PFSK-1 (cell line): ENCODE data around the gene RAC2.

Experiments used
- FOXP2 ChIP-seq: optimal IDR thresholded peaks from 2 replicates; pipeline ENCODE3; 2011; ENCODE audit warnings: borderline replicate concordance, control low read depth, inconsistent platforms; ENCODE audit not compliant: insufficient read depth; ENCODE audit errors: extremely low read length, extremely low read depth
- SIN3A ChIP-seq: IDR thresholded peaks from 2 replicates; pipeline ENCODE4 v1.6.1; 2012; ENCODE audit warnings: mild to moderate bottlenecking, low read length, moderate library complexity, borderline replicate concordance; ENCODE audit not compliant: insufficient read depth

- TF ChIP-seq SIN3A (no peak), FOXP2 (no peak)
These were observed 29.4 kb downstream of the RAC2 start for GRCh38 chr22:37214731-37215030.
